GOT3 (cell line): ENCODE results near the gene NHEJ1.
"Not testable (repeated sequence)": the region's sequence is repeated elsewhere in the genome, so short reads cannot be mapped to it uniquely, and the experiment has no call there.

ENCODE experiments used
- DNase-seq: peaks from one replicate; lab custom pipeline; 2025; ENCODE audit warnings: mixed read lengths; lab: John Stamatoyannopoulos, UW

The NHEJ1 gene, protein sequence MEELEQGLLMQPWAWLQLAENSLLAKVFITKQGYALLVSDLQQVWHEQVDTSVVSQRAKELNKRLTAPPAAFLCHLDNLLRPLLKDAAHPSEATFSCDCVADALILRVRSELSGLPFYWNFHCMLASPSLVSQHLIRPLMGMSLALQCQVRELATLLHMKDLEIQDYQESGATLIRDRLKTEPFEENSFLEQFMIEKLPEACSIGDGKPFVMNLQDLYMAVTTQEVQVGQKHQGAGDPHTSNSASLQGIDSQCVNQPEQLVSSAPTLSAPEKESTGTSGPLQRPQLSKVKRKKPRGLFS

DNA sequence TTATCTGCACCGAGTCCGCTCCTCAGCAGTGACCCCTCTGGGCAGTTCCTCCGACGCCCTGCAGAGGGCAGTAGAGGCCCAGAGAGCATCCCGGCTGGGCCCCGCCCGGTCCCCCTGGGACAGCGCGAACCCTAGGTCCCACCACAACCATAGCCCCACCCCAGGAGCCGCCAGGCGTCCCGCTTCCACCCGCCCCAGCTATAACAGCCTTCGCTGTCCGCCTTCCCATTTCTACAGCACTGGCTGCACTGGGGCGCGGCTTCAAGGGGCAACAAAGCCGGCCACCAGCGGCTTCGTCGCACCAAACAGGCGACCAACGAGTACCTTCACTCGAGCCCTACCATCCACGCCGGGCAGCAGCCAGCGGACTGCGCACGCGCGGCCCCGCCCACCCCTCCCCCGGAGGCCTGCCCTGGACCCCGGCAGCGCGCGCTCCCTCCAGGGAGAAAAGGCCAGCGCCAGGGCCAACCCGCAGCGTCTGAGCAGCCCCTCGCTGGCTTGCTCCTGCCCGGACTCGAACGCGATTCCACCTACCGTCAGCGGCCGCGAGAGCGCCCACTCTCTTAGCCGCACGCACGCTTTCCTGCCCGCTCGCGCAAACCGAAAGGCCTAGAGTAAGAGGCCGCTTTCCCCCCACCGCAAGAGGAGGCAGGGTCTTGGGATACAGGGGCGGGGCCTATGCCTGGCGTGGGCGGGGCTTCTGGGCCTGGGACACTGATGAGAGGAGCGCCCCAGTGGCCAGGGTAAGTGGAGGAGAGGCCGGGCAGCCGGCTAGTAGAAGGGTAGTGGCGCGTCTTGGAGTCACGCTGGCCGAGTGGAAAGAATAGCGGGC, at the start of gene NHEJ1:
Gene NHEJ1 (minus strand): TSS at position 630 of the 832 bp plus-strand sequence. CDS start 2,453 bp downstream, outside the sequence.
- DNase-seq, result peak; percentile 93

- DNase-seq, result no peak
Observed at GRCh38 chr2:219209236-219210195, 48.9 kb upstream of the NHEJ1 start.

GRCh38 chr2:219207884-219208740, 47.5 kb upstream of the NHEJ1 start:
- DNase-seq, result no peak

GRCh38 chr2:219207134-219207883, 46.7 kb upstream of the NHEJ1 start:
- no peak for DNase-seq

DNA sequence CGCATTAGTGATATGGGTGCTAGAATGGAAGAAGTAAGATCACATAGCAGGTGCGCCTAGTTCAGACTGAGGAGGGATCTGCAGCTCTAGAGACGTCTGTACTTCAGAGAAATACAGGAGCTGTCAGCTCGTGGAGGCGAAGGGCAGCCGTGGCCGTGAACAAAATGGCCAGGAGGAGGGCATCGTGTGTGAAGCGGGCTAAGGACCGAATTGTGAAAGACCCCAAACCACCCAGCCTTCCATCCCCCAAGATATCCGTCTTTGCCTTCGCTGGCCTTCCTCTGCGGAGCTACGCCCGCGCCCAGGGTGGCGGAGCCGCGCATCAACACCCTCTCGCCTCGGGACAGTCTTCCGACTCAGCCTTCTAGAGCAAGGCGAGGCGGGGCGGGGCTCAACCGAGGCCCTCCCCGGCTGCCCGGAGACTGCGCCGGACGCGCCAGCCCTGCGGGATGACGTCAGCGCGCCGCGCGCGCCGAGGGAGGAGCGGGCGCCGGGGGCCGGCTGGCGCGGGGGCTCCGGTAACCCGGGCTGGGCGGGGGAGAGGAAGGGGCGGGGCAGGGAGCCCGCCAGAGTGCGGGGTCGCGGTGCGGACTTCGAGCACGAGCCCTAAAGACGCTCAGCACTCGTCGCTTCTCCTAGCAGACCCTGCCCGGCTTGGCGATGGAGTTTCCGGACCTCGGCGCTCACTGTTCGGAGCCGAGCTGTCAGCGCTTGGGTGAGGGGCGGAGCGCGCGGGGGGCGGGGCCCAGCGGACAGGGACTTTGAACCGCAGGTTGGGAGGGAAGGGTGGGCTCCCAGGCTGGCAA, 45.9 kb upstream of the NHEJ1 start, which contains the start of gene ZFAND2B:
Gene ZFAND2B (plus strand): TSS at position 455 of the 806 bp plus-strand sequence. CDS start 206 bp downstream, at position 661.
- peak; percentile 87 for DNase-seq

GRCh38 chr2:219205981-219206327, 45.3 kb upstream of the NHEJ1 start:
- DNase-seq, result no peak

GRCh38 chr2:219205165-219205538, 44.5 kb upstream of the NHEJ1 start:
- DNase-seq, result no peak

DNA sequence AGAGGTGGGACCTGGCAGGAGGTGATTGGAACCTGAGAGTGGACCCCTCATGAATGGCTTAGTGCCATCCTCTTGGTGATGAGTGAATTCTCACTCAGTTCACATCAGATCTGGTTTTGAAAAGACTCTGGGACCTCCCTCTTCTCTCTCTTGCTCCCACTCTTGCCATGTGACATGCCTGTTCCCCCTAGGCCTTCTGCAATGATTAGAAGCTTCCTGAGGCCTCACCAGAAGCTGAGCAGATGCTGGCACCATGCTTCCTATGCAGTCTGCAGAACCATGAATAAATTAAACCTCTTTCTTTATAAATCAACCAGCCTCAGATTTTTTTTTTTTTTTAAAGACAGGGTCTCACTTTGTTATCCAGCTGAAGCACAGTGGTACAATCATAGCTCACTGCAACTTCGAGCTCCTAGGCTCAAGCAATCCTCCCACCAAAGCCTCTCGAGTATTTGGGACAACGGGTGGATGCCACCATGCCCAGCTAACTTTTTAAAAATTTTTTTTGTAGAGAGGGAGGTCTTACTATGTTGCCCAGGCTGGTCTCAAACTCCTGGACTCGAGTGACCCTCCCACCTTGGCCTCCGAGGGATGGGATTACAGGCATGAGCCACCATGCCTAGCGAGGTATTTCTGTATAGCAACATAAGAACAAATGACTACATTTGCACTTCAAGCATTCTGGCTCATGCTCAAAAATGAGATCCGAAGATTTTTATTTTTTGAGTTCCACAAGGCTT, 44.0 kb upstream of the NHEJ1 start:
- no peak for DNase-seq

DNA sequence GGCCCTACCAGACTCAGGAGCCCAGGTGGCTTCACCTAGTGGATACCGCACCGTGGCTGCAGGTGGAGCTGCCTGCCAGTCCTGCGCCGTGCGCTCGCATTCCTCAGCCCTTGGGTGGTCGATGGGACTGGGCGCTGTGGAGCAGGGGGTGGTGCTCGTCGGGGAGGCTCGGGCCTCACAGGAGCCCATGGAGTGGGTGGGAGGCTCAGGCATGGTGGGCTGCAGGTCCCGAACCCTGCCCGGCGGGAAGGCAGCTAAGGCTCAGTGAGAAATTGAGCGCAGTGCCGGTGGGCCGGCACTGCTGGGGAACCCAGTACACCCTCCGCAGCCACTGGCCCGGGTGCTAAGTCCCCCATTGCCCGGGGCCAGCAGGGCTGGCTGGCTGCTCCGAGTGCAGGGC, 40.7 kb upstream of the NHEJ1 start:
- not testable (repeated sequence) for DNase-seq

- DNase-seq, result not testable (repeated sequence)
Observed at GRCh38 chr2:219200502-219201326, 40.1 kb upstream of the NHEJ1 start.

DNA sequence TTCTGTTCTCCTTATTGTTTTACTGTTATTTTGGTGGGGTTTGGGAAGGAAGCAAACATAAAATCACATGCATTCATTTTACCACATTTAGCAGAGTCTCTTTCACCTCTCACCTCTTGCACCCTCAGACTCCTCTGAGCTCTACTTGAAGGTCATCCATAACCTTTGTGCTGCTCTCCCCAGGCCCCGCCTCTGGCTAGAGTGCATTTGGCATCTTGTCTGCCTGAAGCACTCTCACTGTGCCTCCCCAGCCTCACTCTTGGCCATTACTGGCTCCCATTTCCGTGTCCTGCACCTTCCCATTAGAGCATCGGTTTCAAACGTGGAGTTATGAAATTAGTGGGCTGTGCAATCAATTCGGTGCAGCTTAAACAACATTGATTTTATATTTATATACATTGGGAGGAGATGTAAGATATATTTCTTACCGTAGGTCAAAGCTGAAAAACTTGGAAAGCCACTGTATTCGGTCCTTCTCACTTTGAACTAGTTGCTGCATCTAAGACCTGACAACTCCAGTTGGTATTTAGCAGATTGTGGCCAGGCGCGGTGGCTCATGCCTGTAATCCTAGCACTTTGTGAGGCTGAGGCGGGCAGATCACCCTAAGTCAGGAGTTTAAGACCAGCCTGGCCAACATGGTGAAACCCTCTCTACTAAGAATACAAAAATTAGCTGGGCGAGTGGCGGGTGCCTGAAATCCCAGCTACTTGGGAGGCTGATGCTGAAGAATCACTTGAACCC, 39.0 kb upstream of the NHEJ1 start:
- DNase-seq, result no peak

GRCh38 chr2:219198974-219199373, 38.4 kb upstream of the NHEJ1 start:
- DNase-seq, result no peak

DNA sequence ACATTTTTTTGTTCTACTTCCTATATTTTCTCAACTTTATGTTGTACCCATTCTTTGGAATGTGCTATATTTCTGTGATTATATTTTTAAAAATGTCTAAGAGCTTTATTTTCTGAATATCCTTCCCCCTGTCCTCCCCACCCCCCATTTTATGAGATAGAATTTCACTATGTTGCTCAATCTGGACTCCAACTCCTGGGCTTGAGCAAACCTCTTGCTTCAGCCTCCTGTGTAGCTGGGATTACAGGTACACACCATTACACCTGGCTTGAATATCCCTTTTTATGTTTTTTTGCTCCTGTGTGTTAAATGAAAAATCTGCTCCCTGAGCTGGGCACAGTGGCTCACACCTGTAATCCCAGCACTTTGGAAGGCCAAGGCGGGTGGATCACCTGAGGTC, 36.8 kb upstream of the NHEJ1 start:
- DNase-seq, result no peak

GRCh38 chr2:219186754-219187456, 26.3 kb upstream of the NHEJ1 start:
- DNase-seq, result no peak

DNA sequence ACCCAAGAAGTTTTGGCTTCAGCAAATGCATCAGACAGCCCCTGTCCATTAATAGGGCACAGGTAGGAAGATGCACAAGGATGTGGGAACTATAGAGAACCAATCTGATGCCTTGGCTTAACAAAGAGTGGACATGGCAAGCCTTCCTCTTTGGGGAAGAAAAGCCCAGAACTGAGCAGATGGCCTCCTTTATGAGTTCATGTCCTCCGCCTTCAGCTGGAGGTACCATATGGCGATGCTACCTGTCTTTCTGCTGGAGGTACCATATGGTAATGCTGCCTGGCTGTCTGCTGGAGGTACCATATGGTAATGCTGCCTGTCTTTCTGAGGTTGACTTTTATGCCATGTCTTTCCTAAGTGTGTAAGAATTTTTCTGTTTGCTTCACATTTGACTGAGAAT, 23.5 kb upstream of the NHEJ1 start:
- DNase-seq, result no peak

DNA sequence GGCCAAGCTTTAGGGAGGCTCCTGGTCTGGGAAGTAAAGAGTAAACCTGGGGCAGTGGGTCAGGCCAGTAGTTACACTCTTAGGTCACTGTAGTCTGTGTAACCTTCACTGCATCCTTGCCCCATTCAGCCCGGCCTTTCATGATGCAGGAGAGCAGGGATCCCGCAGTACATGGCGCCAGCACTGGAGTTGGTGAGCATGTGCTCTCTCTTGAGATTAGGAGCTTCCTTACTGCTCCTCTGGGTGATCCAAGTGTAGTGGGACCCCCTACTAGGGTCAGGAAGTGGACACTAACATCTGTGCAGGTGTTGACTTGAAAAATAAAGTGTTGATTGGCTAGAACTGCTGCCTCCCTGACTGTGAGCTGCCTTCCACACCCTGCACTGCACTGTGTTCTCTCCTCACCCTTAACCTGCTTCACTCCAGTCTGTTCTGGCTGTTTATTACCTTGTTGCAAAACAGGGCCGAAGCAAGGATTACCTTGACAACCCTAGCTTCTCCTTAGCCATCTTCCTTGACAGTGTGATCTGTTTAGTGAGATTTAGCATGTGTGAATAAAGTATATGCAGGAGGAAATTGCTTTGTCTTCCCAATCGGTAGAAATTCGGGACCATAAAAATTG, 22.6 kb upstream of the NHEJ1 start:
- no peak for DNase-seq
